Endothelial cell of umbilical vein (primary cell): ENCODE results near the gene IFT57. TPM values are rescaled to one million over a fixed set of nuclear protein-coding genes. Genes with fewer than 3 reads are reported as not detected.

Experiments used
- BruUV-seq: library from RNA; stranded (reverse); fragments of 400-500 nt; replicated peaks from 2 replicates; lab custom pipeline; 2021; lab: Mats Ljungman, UMichigan
- CTCF ChIA-PET: fragments of 300-600, 350-600 bp; sonication (Branson Sonifier 250); formaldehyde crosslinking; loops from one replicate; lab custom pipeline; 2021; ENCODE audit warnings: antibody characterized with exemption, inconsistent platforms; lab: Charles Lee
- POLR2A ChIA-PET: fragments of 300-600, 350-600 bp; sonication (Branson Sonifier 250); formaldehyde crosslinking; loops from one replicate; lab custom pipeline; 2021; ENCODE audit warnings: antibody characterized with exemption, inconsistent platforms; lab: Charles Lee
- DNase-seq: peaks from one replicate; pipeline ENCODE4 v3.0.0-alpha.2; 2011; ENCODE audit warnings: low read depth, low spot score
- FAIRE-seq: peaks from 2 replicates; lab custom pipeline; 2011; peaks lifted over from hg19 to GRCh38; lab: Jason Lieb, UNC
- H2AFZ ChIP-seq: 2 replicates; pipeline ENCODE4 v1.6.0; 2012; ENCODE audit warnings: low read depth, low read length, control low read depth, inconsistent platforms
- H3K27ac ChIP-seq: 2 replicates; pipeline ENCODE4 v1.5.1; 2011; ENCODE audit warnings: low read depth, mild to moderate bottlenecking, control low read depth, low read length, moderate library complexity; ENCODE audit not compliant: insufficient read depth
- H3K27me3 ChIP-seq, 2 experiments: 2 replicates each; pipeline versions ENCODE4 v1.6.0 to v1.6.1; 2011; ENCODE audit warnings: low read length in 2 of 2, mixed read lengths in 1 of 2; ENCODE audit not compliant: control insufficient read depth in 2 of 2, insufficient read depth in 2 of 2
- H3K36me3 ChIP-seq, 2 experiments: 2 replicates in 1 of 2; 3 replicates in 1 of 2; pipeline ENCODE4 v1.5.1; 2011; ENCODE audit warnings: low read length in 2 of 2, mild to moderate bottlenecking in 1 of 2, moderate library complexity in 1 of 2; ENCODE audit not compliant: control insufficient read depth in 2 of 2, insufficient read depth in 2 of 2; ENCODE audit errors: extremely low read depth in 1 of 2
- H3K4me1 ChIP-seq: 3 replicates; pipeline ENCODE4 v1.5.1; 2011; ENCODE audit warnings: mild to moderate bottlenecking, low read length; ENCODE audit not compliant: control insufficient read depth, insufficient read depth; ENCODE audit errors: extremely low read depth
- H3K4me2 ChIP-seq: 2 replicates; pipeline ENCODE4 v1.6.1; 2011; ENCODE audit warnings: low read length, control low read depth, mixed read lengths; ENCODE audit not compliant: insufficient read depth
- H3K4me3 ChIP-seq, 3 experiments: fragments of 200-600 bp in 1 of 3; sonication (generic), shearing (Covaris generic) in 1 of 3; replicated peaks in 1 of 3; 2 replicates each; pipeline ENCODE4 v1.5.1; 2011 to 2016; ENCODE audit warnings: control low read depth in 3 of 3, low read length in 3 of 3, mild to moderate bottlenecking in 2 of 3, inconsistent platforms in 1 of 3, low read depth in 1 of 3, moderate library complexity in 1 of 3; ENCODE audit not compliant: insufficient read depth in 1 of 3
- H3K79me2 ChIP-seq: 2 replicates; pipeline ENCODE4 v1.6.0; 2012; ENCODE audit warnings: low read length, inconsistent platforms; ENCODE audit not compliant: control insufficient read depth, insufficient read depth
- H3K9ac ChIP-seq: replicated peaks from 2 replicates; pipeline ENCODE3; 2011; ENCODE audit warnings: low read length, control low read depth; ENCODE audit not compliant: insufficient read depth; ENCODE audit errors: extremely low read depth
- H3K9me1 ChIP-seq: replicated peaks from 3 replicates; pipeline ENCODE4 v1.6.0; 2011; ENCODE audit warnings: mild to moderate bottlenecking, low read length; ENCODE audit not compliant: control insufficient read depth, insufficient read depth; ENCODE audit errors: extremely low read depth
- H3K9me3 ChIP-seq: replicated peaks from 2 replicates; pipeline ENCODE4 v1.5.1; 2012; ENCODE audit warnings: low read length, inconsistent platforms; ENCODE audit not compliant: control insufficient read depth, insufficient read depth
- H4K20me1 ChIP-seq: replicated peaks from 2 replicates; pipeline ENCODE3; 2011; ENCODE audit warnings: mild to moderate bottlenecking, low read length; ENCODE audit not compliant: control insufficient read depth, insufficient read depth; ENCODE audit errors: extremely low read depth
- EZH2 ChIP-seq: IDR thresholded peaks from 2 replicates; pipeline ENCODE4 v1.6.1; 2012; ENCODE audit warnings: borderline replicate concordance, low read depth, mild to moderate bottlenecking, moderate library complexity, low read length, inconsistent platforms; ENCODE audit not compliant: severe bottlenecking
- FOS ChIP-seq: IDR thresholded peaks from 2 replicates; pipeline ENCODE4 v1.6.1; 2011; ENCODE audit warnings: mild to moderate bottlenecking, low read length, moderate library complexity, borderline replicate concordance; ENCODE audit not compliant: insufficient read depth
- GATA2 ChIP-seq: IDR thresholded peaks from 2 replicates; pipeline ENCODE4 v1.7.0; 2011; ENCODE audit warnings: low read depth, mild to moderate bottlenecking, moderate library complexity, mixed read lengths, low read length; ENCODE audit not compliant: insufficient read length, insufficient read depth
- JUN ChIP-seq: IDR thresholded peaks from 2 replicates; pipeline ENCODE4 v1.6.1; 2011; ENCODE audit warnings: borderline replicate concordance, low read depth; ENCODE audit not compliant: insufficient read length, insufficient read depth
- MYC ChIP-seq: IDR thresholded peaks from one replicate; pipeline ENCODE4 v1.6.1; 2011; ENCODE audit warnings: mild to moderate bottlenecking, low read depth, low read length
- POLR2A ChIP-seq: IDR thresholded peaks from 2 replicates; pipeline ENCODE4 v1.6.1; 2012; ENCODE audit warnings: low read depth, mild to moderate bottlenecking, control low read depth, low read length
- POLR2AphosphoS5 ChIP-seq: IDR thresholded peaks from 2 replicates; pipeline ENCODE4 v1.6.1; 2012; ENCODE audit warnings: low read depth, mild to moderate bottlenecking, control low read depth, low read length, moderate library complexity; ENCODE audit not compliant: insufficient read depth
- dilution Hi-C: fragments of 300-500 bp; cut with MboI; formaldehyde crosslinking; loops from one replicate; pipeline ENCODE4 v1.15.0; 2019; ENCODE audit warnings: low sequenced_read_pairs; ENCODE audit not compliant: extremely low pct_ligation_motif_present
- intact Hi-C: fragments of 100-400 bp; cut with micrococcal nuclease; formaldehyde crosslinking; loops from one replicate; pipeline ENCODE4 v1.10.0; 2022
- polyA plus RNA-seq, 4 experiments: library from polyadenylated mRNA; depleted of rRNA in 3 of 4; stranded (reverse) in 3 of 4; unstranded in 1 of 4; fragments of >200 nt; gene quantifications; 2 replicates each; pipeline versions ENCODE4 v1.2.1 to v1.2.3, GENCODE V29; 2011 to 2012; ENCODE audit warnings: missing spikeins in 1 of 4
- total RNA-seq: library from RNA; stranded (reverse); gene quantifications from 2 replicates; pipeline ENCODE4 v1.2.3, GENCODE V29; 2021
- TF ChIP-seq, protein P1 (sequence below), 2 donors: IDR thresholded peaks; 1 replicate in 1 of 2; 2 replicates in 1 of 2; pipeline ENCODE4 v1.5.1; 2011; ENCODE audit warnings: low read length in 2 of 2, mild to moderate bottlenecking in 2 of 2, moderate library complexity in 2 of 2, control low read depth in 1 of 2, inconsistent platforms in 1 of 2, low read depth in 1 of 2; ENCODE audit not compliant: insufficient read depth in 1 of 2; ENCODE audit errors: extremely low read depth in 1 of 2
- TF ChIP-seq, protein P2 (sequence below): IDR thresholded peaks from 2 replicates; pipeline ENCODE4 v1.6.1; 2011; ENCODE audit not compliant: insufficient read depth, insufficient read length

The IFT57 gene
- total and polyA plus RNA-seq, 2 donors (not counting 3 experiments of a cell fraction or from before 2014, with no cell fraction given), result 15.2 to 25.1 TPM

DNA sequence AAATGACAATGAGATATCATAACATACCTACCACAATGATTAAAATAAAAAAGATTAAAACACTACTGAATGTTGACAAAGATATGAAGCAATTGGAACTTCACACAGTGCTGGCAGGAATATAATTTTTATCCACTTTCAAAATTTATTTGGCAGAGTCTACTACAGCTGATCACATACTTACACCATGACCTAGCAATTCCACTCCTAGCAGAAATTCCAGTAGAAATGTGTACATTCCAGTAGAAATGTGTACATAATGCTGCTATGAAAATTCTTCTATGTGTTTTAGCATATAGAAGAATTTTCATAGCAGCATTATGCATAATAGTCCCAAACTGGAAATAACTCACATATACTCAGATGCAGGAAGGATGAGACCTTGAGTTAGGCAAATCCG, 43.5 kb downstream of the IFT57 start:
- Histone ChIP-seq H3K4me3 (no peak overlapping the region), H3K9ac (no peak overlapping the region), H3K9me3 (no peaks in the 10 kb centered on the region), H3K9me1 (no peaks in the 10 kb centered on the region), H2AFZ (no peak overlapping the region), H3K27me3 (no peaks in the 10 kb centered on the region), H3K79me2 (no peaks in the 10 kb centered on the region), H3K36me3 (no peaks in the 10 kb centered on the region), H4K20me1 (no peaks in the 10 kb centered on the region), H3K4me2 (no peak overlapping the region), H3K27ac (no peak overlapping the region), H3K4me1 (no peaks in the 10 kb centered on the region)
- DNase-seq (no peak), FAIRE-seq (no peak)
- ChIA-PET CTCF (interaction anchor here (0.8 kb wide), 1 partner anchor 16 kb away, joined by 3 read pairs; no protein-coding TSS in a partner anchor), POLR2A (no interaction called here)
- BruUV-seq, result no TSS peak
- intact Hi-C loops, result no loop called here
- dilution Hi-C loops, result no loop called here
- no peak for TF ChIP-seq FOS

DNA sequence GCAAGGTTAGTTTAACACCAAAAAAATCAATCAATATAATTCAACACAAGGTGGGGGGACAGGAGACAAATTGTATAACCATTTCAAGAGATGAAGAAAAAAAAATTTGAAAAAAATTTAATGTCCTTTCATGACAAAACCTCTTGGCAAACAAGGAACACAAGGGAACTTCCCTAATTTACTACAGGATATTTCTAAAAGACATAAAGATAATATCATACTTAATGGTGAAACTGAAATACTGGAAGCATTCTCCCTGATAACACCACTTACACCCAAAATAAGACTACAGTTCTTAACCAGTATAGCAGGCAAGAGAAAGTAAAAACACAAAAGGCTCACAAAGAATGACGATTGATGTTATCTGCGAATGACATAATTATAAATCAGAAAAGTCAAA, 44.7 kb downstream of the IFT57 start:
- no TSS peak for BruUV-seq
- Histone ChIP-seq H3K79me2 (no peaks in the 10 kb centered on the region), H3K27me3 (no peaks in the 10 kb centered on the region), H3K4me2 (no peak overlapping the region), H3K36me3 (no peaks in the 10 kb centered on the region), H3K27ac (no peak overlapping the region), H3K4me1 (no peaks in the 10 kb centered on the region), H3K9me1 (no peaks in the 10 kb centered on the region), H3K9ac (no peak overlapping the region), H3K4me3 (no peak overlapping the region), H3K9me3 (no peaks in the 10 kb centered on the region), H2AFZ (no peak overlapping the region), H4K20me1 (no peaks in the 10 kb centered on the region)
- no peak for TF ChIP-seq POLR2A
- no peak for TF ChIP-seq EZH2
- no peak for TF ChIP-seq FOS
- no peak for TF ChIP-seq JUN
- no peak for TF ChIP-seq GATA2
- TF ChIP-seq, protein P1, sequence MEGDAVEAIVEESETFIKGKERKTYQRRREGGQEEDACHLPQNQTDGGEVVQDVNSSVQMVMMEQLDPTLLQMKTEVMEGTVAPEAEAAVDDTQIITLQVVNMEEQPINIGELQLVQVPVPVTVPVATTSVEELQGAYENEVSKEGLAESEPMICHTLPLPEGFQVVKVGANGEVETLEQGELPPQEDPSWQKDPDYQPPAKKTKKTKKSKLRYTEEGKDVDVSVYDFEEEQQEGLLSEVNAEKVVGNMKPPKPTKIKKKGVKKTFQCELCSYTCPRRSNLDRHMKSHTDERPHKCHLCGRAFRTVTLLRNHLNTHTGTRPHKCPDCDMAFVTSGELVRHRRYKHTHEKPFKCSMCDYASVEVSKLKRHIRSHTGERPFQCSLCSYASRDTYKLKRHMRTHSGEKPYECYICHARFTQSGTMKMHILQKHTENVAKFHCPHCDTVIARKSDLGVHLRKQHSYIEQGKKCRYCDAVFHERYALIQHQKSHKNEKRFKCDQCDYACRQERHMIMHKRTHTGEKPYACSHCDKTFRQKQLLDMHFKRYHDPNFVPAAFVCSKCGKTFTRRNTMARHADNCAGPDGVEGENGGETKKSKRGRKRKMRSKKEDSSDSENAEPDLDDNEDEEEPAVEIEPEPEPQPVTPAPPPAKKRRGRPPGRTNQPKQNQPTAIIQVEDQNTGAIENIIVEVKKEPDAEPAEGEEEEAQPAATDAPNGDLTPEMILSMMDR (IDR thresholded peaks at IDR 0.05; ENCODE audit: extremely low read depth in 1 of 2, insufficient read depth in 1 of 2, low read depth in 1 of 2, low read length in 2 of 2), result no peak
- TF ChIP-seq POLR2AphosphoS5, result no peak
- TF ChIP-seq MYC, result no peak
- TF ChIP-seq, protein P2, sequence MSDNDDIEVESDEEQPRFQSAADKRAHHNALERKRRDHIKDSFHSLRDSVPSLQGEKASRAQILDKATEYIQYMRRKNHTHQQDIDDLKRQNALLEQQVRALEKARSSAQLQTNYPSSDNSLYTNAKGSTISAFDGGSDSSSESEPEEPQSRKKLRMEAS, result no peak
- intact Hi-C loops (no loop called here), dilution Hi-C loops (no loop called here)
- CTCF ChIA-PET, result no interaction called here
- POLR2A ChIA-PET, result no interaction called here
- FAIRE-seq (no peak), DNase-seq (no peak)
